Gastroesophageal sphincter (tissue), 3 donors: ENCODE measurements around the gene AK1.

Experiments used
- POLR2A ChIP-seq, 2 donors: fragments of 450-650 bp; IDR thresholded peaks; one replicate each; pipeline ENCODE4 v1.6.1; 2017; ENCODE audit warnings: antibody characterized with exemption in 2 of 2, mild to moderate bottlenecking in 2 of 2, moderate library complexity in 1 of 2
- POLR2AphosphoS5 ChIP-seq: sonication (generic); formaldehyde crosslinking; IDR thresholded peaks from one replicate; pipeline ENCODE4 v1.6.1; 2017; ENCODE audit warnings: antibody characterized with exemption
- TF ChIP-seq, protein P1 (sequence below), 4 experiments: fragments of 200-600 bp in 2 of 4; fragments of 450-650 bp in 2 of 4; sonication (generic) in 1 of 4; IDR thresholded peaks; one replicate each; pipeline ENCODE4 v1.5.1; 2017 to 2019; ENCODE audit warnings: antibody characterized with exemption in 4 of 4, mild to moderate bottlenecking in 2 of 4, moderate library complexity in 2 of 4

GRCh38 chr9:127903557-127904475 lies 26.3 kb upstream of the AK1 start:
- TF ChIP-seq, protein P1, sequence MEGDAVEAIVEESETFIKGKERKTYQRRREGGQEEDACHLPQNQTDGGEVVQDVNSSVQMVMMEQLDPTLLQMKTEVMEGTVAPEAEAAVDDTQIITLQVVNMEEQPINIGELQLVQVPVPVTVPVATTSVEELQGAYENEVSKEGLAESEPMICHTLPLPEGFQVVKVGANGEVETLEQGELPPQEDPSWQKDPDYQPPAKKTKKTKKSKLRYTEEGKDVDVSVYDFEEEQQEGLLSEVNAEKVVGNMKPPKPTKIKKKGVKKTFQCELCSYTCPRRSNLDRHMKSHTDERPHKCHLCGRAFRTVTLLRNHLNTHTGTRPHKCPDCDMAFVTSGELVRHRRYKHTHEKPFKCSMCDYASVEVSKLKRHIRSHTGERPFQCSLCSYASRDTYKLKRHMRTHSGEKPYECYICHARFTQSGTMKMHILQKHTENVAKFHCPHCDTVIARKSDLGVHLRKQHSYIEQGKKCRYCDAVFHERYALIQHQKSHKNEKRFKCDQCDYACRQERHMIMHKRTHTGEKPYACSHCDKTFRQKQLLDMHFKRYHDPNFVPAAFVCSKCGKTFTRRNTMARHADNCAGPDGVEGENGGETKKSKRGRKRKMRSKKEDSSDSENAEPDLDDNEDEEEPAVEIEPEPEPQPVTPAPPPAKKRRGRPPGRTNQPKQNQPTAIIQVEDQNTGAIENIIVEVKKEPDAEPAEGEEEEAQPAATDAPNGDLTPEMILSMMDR (IDR thresholded peaks at IDR 0.05), result no peak
- TF ChIP-seq POLR2AphosphoS5 (peak; percentile 34), POLR2A (IDR thresholded peaks at IDR 0.05) (no peak)
